ENCODE measurements around the gene EXOC1L. TPM values are rescaled to one million over a fixed set of nuclear protein-coding genes. Genes with fewer than 3 reads are reported as not detected.

The EXOC1L gene
- total and polyA plus RNA-seq, 9 of the 15 experiments (the other 6 are each of a cell fraction or from before 2014, with no cell fraction given): 0.38 to 3.9 (median 1.0) TPM; not detected in 1

DNA sequence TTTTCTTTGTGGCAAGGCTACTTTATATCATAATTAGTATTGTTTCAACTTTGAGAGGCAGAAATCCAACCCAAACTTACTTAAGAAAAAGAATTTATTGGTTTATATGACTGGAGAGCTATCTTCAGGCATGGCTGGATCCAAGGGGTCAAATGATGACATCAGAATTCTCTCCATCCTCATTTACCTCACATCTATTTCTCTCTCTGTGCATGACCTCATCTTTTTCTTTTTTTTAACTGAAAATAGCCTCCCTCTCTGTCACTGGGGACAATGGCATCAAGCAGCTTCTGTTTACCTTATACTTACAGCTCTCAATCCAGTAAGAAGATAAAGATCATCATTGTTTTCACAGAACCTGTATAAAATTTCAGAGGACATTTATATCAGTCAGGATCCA is 12.0 kb upstream of the EXOC1L start (continued):
- TF ChIP-seq, protein P1, sequence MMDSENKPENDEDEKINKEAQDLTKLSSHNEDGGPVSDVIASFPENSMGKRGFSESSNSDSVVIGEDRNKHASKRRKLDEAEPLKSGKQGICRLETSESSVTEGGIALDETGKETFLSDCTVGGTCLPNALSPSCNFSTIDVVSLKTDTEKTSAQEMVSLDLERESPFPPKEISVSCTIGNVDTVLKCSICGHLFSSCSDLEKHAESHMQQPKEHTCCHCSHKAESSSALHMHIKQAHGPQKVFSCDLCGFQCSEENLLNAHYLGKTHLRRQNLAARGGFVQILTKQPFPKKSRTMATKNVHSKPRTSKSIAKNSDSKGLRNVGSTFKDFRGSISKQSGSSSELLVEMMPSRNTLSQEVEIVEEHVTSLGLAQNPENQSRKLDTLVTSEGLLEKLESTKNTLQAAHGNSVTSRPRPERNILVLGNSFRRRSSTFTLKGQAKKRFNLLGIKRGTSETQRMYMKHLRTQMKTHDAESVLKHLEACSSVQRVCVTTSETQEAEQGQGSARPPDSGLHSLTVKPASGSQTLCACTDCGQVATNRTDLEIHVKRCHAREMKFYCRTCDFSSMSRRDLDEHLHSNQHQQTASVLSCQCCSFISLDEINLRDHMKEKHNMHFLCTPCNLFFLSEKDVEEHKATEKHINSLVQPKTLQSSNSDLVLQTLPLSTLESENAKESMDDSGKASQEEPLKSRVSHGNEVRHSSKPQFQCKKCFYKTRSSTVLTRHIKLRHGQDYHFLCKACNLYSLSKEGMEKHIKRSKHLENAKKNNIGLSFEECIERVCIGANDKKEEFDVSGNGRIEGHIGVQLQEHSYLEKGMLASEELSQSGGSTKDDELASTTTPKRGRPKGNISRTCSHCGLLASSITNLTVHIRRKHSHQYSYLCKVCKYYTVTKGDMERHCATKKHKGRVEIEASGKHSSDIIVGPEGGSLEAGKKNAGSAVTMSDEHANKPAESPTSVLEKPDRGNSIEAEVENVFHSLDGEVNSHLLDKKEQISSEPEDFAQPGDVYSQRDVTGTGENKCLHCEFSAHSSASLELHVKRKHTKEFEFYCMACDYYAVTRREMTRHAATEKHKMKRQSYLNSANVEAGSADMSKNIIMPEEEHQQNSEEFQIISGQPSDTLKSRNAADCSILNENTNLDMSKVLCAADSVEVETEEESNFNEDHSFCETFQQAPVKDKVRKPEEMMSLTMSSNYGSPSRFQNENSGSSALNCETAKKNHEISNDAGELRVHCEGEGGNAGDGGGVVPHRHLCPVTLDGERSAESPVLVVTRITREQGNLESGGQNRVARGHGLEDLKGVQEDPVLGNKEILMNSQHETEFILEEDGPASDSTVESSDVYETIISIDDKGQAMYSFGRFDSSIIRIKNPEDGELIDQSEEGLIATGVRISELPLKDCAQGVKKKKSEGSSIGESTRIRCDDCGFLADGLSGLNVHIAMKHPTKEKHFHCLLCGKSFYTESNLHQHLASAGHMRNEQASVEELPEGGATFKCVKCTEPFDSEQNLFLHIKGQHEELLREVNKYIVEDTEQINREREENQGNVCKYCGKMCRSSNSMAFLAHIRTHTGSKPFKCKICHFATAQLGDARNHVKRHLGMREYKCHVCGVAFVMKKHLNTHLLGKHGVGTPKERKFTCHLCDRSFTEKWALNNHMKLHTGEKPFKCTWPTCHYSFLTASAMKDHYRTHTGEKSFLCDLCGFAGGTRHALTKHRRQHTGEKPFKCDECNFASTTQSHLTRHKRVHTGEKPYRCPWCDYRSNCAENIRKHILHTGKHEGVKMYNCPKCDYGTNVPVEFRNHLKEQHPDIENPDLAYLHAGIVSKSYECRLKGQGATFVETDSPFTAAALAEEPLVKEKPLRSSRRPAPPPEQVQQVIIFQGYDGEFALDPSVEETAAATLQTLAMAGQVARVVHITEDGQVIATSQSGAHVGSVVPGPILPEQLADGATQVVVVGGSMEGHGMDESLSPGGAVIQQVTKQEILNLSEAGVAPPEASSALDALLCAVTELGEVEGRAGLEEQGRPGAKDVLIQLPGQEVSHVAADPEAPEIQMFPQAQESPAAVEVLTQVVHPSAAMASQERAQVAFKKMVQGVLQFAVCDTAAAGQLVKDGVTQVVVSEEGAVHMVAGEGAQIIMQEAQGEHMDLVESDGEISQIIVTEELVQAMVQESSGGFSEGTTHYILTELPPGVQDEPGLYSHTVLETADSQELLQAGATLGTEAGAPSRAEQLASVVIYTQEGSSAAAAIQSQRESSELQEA (IDR thresholded peaks at IDR 0.05; ENCODE audit: low read depth): no peak

DNA sequence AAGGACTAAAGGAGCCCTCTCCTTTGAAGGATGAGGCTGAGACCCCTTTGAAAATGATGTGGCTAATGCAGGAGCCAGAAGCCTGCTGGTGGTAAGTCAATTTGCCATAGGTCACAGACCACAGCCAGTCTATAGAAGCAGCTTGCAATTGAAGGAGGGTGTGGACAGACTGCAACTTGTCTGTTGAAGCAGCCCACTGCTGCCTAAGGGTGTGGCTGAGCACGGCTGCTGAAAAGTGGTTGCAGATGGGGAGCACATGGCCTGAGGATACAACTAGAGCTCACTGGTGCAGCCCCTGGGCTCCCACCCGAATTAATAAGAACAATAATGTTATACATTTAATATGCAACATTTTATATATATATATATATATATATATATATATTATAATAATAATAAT is 11.4 kb upstream of the EXOC1L start:
- Histone ChIP-seq H3K36me3 (ENCODE audit: control insufficient read depth, insufficient read depth, low read length) (no peaks in the 10 kb centered on the region), H3K27me3 (ENCODE audit: control insufficient read depth in 2 of 2, insufficient read depth in 2 of 2, low read length in 2 of 2) (no peaks in the 10 kb centered on the region; a peak in 1 of 5 replicates), H3K9me3 (replicated peaks; ENCODE audit: control insufficient read depth, insufficient read depth, low read depth, low read length) (no peaks in the 10 kb centered on the region), H3K79me2 (ENCODE audit: control insufficient read depth, insufficient read depth, low read length) (no peaks in the 10 kb centered on the region), H3K4me2 (ENCODE audit: insufficient read depth, low read length) (no peak overlapping the region), H3K9ac (ENCODE audit: insufficient read depth in 1 of 2, low read depth in 2 of 2, low read length in 2 of 2) (no peak overlapping the region), H3K4me3 (no peak overlapping the region), H3K27ac (ENCODE audit: extremely low read depth, low read depth, low read length) (no peak overlapping the region), H3K9me1 (ENCODE audit: control insufficient read depth, insufficient read depth, low read length) (no peaks in the 10 kb centered on the region), H4K20me1 (replicated peaks; ENCODE audit: control insufficient read depth, insufficient read depth, low read length) (no peaks in the 10 kb centered on the region), H3K4me1 (replicated peaks in 1 of 2; ENCODE audit: control insufficient read depth in 2 of 2, insufficient read depth in 2 of 2, low read length in 2 of 2) (no peaks in the 10 kb centered on the region; a peak in 1 of 5 replicates), H2AFZ (ENCODE audit: low read depth, low read length) (peak overlapping the region; percentile 69)
- WGBS (ENCODE audit: insufficient coverage, low coverage, missing lambda C conversion rate): 5% methylated on average over 2 of the region's 2 CpGs
- ATAC-seq (peak; percentile 81), FAIRE-seq (no peak), DNase-seq (ENCODE audit: extremely low read depth in 1 of 4, low spot score in 3 of 4) (peak in 1 of 4 experiments; percentile 43)
- in situ Hi-C loops (cut with MboI): no loop called here
- ChIA-PET CTCF (ENCODE audit: low intra/inter-chr PET ratio) (no interaction called here), POLR2A (interaction anchor here (1.0 to 2.4 kb wide), 5 partner anchors 10 to 19 kb away, joined by 3 to 9 read pairs (median 4); partner anchors contain the start of gene EXOC1L)
- BruUV-seq (replicated peaks): no TSS peak
- intact Hi-C loops (cut with micrococcal nuclease): no loop called here
- TF ChIP-seq, protein P2, sequence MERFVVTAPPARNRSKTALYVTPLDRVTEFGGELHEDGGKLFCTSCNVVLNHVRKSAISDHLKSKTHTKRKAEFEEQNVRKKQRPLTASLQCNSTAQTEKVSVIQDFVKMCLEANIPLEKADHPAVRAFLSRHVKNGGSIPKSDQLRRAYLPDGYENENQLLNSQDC (CRISPR knock-in tag; IDR thresholded peaks at IDR 0.05): no peak
- TF ChIP-seq MYBL2 (IDR thresholded peaks at IDR 0.05; ENCODE audit: low read depth) (no peak), MYBL2 (CRISPR knock-in tag; IDR thresholded peaks at IDR 0.05; ENCODE audit: borderline replicate concordance) (no peak), ZEB2 (IDR thresholded peaks at IDR 0.05) (no peak), POU5F1 (IDR thresholded peaks at IDR 0.05; ENCODE audit: borderline replicate concordance, low read depth, low read length, partially characterized antibody) (no peak), SUPT5H (IDR thresholded peaks at IDR 0.05) (no peak), STAT5B (CRISPR knock-in tag; IDR thresholded peaks at IDR 0.05) (no peak), RUNX1 (IDR thresholded peaks at IDR 0.05; ENCODE audit: low read depth) (no peak), MAFF (IDR thresholded peaks at IDR 0.05; ENCODE audit: low read length) (no peak), CREB1 (IDR thresholded peaks at IDR 0.05) (no peak), CREB1 (CRISPR knock-in tag; IDR thresholded peaks at IDR 0.05) (no peak), MXI1 (IDR thresholded peaks at IDR 0.05; ENCODE audit: low read depth, low read length) (no peak)
